GM21367 (cell line): Measurements from ENCODE around the gene ERF.
A peak's percentile ranks its signal among the peaks of the same experiment; 100 is the strongest.

Experiments used
- ATAC-seq: cut with Tn5 transposase; IDR thresholded peaks from one replicate; pipeline ENCODE4 v1.9.1; 2021; ENCODE audit not compliant: unreplicated experiment

Gene ERF

GRCh38 chr19:42242512-42243409 lies 12.2 kb downstream of the ERF start, which contains the start of gene GSK3A:
Gene GSK3A (minus strand): TSS chr19:42242602. CDS start chr19:42242465, 137 bp downstream.
- peak; percentile 48 for ATAC-seq

- ATAC-seq: peak; percentile 1
Observed at GRCh38 chr19:42242069-42242511, 12.8 kb downstream of the ERF start.

GRCh38 chr19:42241279-42241678 lies 13.6 kb downstream of the ERF start:
- ATAC-seq: no peak

- no peak for ATAC-seq
Observed at GRCh38 chr19:42239544-42240220, 15.2 kb downstream of the ERF start.

GRCh38 chr19:42235181-42235580 lies 19.7 kb downstream of the ERF start:
- ATAC-seq: no peak

- no peak for ATAC-seq
Observed at GRCh38 chr19:42234364-42234763, 20.6 kb downstream of the ERF start.

- no peak for ATAC-seq
Observed at GRCh38 chr19:42233678-42234292, 21.1 kb downstream of the ERF start.

- no peak for ATAC-seq
Observed at GRCh38 chr19:42233106-42233505, 21.8 kb downstream of the ERF start.

GRCh38 chr19:42232435-42232834 lies 22.5 kb downstream of the ERF start:
- ATAC-seq: no peak

- ATAC-seq: no peak
Observed at GRCh38 chr19:42230571-42230970, 24.4 kb downstream of the ERF start.

- ATAC-seq: no peak
Observed at GRCh38 chr19:42229855-42230351, 25.0 kb downstream of the ERF start.

- ATAC-seq: no peak
Observed at GRCh38 chr19:42229301-42229854, 25.6 kb downstream of the ERF start.

- ATAC-seq: no peak
Observed at GRCh38 chr19:42228641-42229040, 26.3 kb downstream of the ERF start.

- ATAC-seq: no peak
Observed at GRCh38 chr19:42226886-42227285, 28.0 kb downstream of the ERF start.

GRCh38 chr19:42225718-42226292 lies 29.1 kb downstream of the ERF start:
- no peak for ATAC-seq

- ATAC-seq: no peak
Observed at GRCh38 chr19:42224940-42225717, 29.8 kb downstream of the ERF start.

- ATAC-seq: no peak
Observed at GRCh38 chr19:42220751-42221097, 34.2 kb downstream of the ERF start.

GRCh38 chr19:42219812-42220750 lies 34.8 kb downstream of the ERF start, which contains the start of gene ZNF526:
Gene ZNF526 (plus strand): TSS chr19:42220312. CDS start chr19:42224404, 4,092 bp downstream.
- peak; percentile 62 for ATAC-seq
